Neural crest cell (in vitro differentiated cells): Measurements from ENCODE around the gene SPAG16. TPM values are rescaled to one million over a fixed set of nuclear protein-coding genes. Genes with fewer than 3 reads are reported as not detected.
A peak's percentile ranks its signal among the peaks of the same experiment; 100 is the strongest.
"Not testable (repeated sequence)": the region's sequence is repeated elsewhere in the genome, so short reads cannot be mapped to it uniquely, and the experiment has no call there.

ENCODE experiments used
- DNase-seq: peaks from one replicate; pipeline ENCODE4 v3.0.0; 2021; ENCODE audit warnings: low read depth, mixed read lengths, low spot score
- H3K27ac Mint-ChIP-seq: one replicate; pipeline ENCODE4 v1.8.0; 2021; ENCODE audit warnings: mild to moderate bottlenecking, mixed read lengths; ENCODE audit not compliant: unreplicated experiment
- H3K27me3 Mint-ChIP-seq: 2 replicates; pipeline ENCODE4 v1.8.0; 2021; ENCODE audit warnings: low read depth, mild to moderate bottlenecking, mixed read lengths
- H3K36me3 Mint-ChIP-seq: 2 replicates; pipeline ENCODE4 v1.8.0; 2021; ENCODE audit warnings: low read depth, mild to moderate bottlenecking, mixed read lengths
- H3K4me1 Mint-ChIP-seq: 2 replicates; pipeline ENCODE4 v1.8.0; 2021; ENCODE audit warnings: mixed read lengths
- H3K4me3 Mint-ChIP-seq: one replicate; pipeline ENCODE4 v1.8.0; 2021; ENCODE audit warnings: mild to moderate bottlenecking, mixed read lengths
- H3K9me3 Mint-ChIP-seq: 2 replicates; pipeline ENCODE4 v1.8.0; 2021; ENCODE audit warnings: mixed read lengths
- CTCF ChIP-seq: fragments of 200-600 bp; sonication (generic); conservative IDR thresholded peaks from 2 replicates; pipeline ENCODE4 v1.5.0; 2021; ENCODE audit warnings: antibody characterized with exemption, mild to moderate bottlenecking
- total RNA-seq: library from RNA; stranded (reverse); gene quantifications from 2 replicates; pipeline ENCODE4 v1.2.1, GENCODE V29; 2021

Gene SPAG16
- total RNA-seq, 1 donor from 2014 or later, result 29.0 TPM

GRCh38 chr2:213336253-213336770, 52.0 kb downstream of the SPAG16 start:
- peaks cover 40% of the 10 kb centered on the region for H3K36me3 Mint-ChIP-seq
- H3K4me1 Mint-ChIP-seq, result no peaks in the 10 kb centered on the region
- no peaks in the 10 kb centered on the region for H3K27me3 Mint-ChIP-seq
- peaks cover 30% of the 10 kb centered on the region for H3K9me3 Mint-ChIP-seq
- no peak for TF ChIP-seq CTCF
- no peak for DNase-seq
- no peak overlapping the region for H3K27ac Mint-ChIP-seq
- H3K4me3 Mint-ChIP-seq, result no peak overlapping the region

GRCh38 chr2:213353419-213353818, 69.2 kb downstream of the SPAG16 start:
- Mint-ChIP-seq H3K4me1 (no peaks in the 10 kb centered on the region), H3K36me3 (peaks cover 33% of the 10 kb centered on the region), H3K27me3 (no peaks in the 10 kb centered on the region), H3K27ac (no peak overlapping the region), H3K4me3 (no peak overlapping the region), H3K9me3 (peaks cover 13% of the 10 kb centered on the region)
- DNase-seq, result no peak
- TF ChIP-seq CTCF, result no peak

GRCh38 chr2:213376644-213377043, 92.4 kb downstream of the SPAG16 start:
- no peak for TF ChIP-seq CTCF
- Mint-ChIP-seq H3K9me3 (peaks cover 7% of the 10 kb centered on the region), H3K27me3 (no peaks in the 10 kb centered on the region)

GRCh38 chr2:213407027-213407426, 122.8 kb downstream of the SPAG16 start:
- H3K4me3 Mint-ChIP-seq, H3K4me1 Mint-ChIP-seq: not testable (repeated sequence)

More at GRCh38 chr2:213376644-213377043, 92.4 kb downstream of the SPAG16 start:
- Mint-ChIP-seq H3K4me1 (no peaks in the 10 kb centered on the region), H3K27ac (no peak overlapping the region), H3K36me3 (peaks cover 7% of the 10 kb centered on the region), H3K4me3 (no peak overlapping the region)
- DNase-seq, result no peak

GRCh38 chr2:213408426-213409070, 124.3 kb downstream of the SPAG16 start:
- DNase-seq, H3K27me3 Mint-ChIP-seq, H3K9me3 Mint-ChIP-seq, H3K36me3 Mint-ChIP-seq, H3K4me1 Mint-ChIP-seq, H3K27ac Mint-ChIP-seq, H3K4me3 Mint-ChIP-seq: not testable (repeated sequence)

More at GRCh38 chr2:213407027-213407426, 122.8 kb downstream of the SPAG16 start:
- not testable (repeated sequence) for H3K36me3 Mint-ChIP-seq, DNase-seq, H3K27me3 Mint-ChIP-seq, H3K9me3 Mint-ChIP-seq
- peak overlapping the region; percentile 35 for H3K27ac Mint-ChIP-seq

GRCh38 chr2:213410687-213411086, 126.4 kb downstream of the SPAG16 start:
- not testable (repeated sequence) for H3K27me3 Mint-ChIP-seq, H3K4me3 Mint-ChIP-seq

GRCh38 chr2:213411582-213412289, 127.5 kb downstream of the SPAG16 start:
- peaks cover 4% of the 10 kb centered on the region for H3K4me1 Mint-ChIP-seq
- H3K9me3 Mint-ChIP-seq, result no peaks in the 10 kb centered on the region
- no peak overlapping the region for H3K4me3 Mint-ChIP-seq
- TF ChIP-seq CTCF, result no peak
- peak overlapping the region; percentile 53 for H3K27ac Mint-ChIP-seq
- H3K36me3 Mint-ChIP-seq, result no peaks in the 10 kb centered on the region
- H3K27me3 Mint-ChIP-seq, result no peaks in the 10 kb centered on the region
- no peak for DNase-seq

More at GRCh38 chr2:213410687-213411086, 126.4 kb downstream of the SPAG16 start:
- not testable (repeated sequence) for H3K27ac Mint-ChIP-seq, H3K36me3 Mint-ChIP-seq, DNase-seq, H3K4me1 Mint-ChIP-seq, H3K9me3 Mint-ChIP-seq
